HT1080 (cell line): ENCODE measurements around the gene CD3D. TPM values are rescaled to one million over a fixed set of nuclear protein-coding genes. Genes with fewer than 3 reads are reported as not detected.

Experiments used
- DNase-seq: peaks from one replicate; pipeline ENCODE4 v3.0.0-alpha.2; 2015; ENCODE audit warnings: low read depth
- small RNA-seq: library from RNA; depleted of rRNA; stranded (forward); fragments of <200 nt; gene quantifications from one replicate; pipeline ENCODE3, GENCODE V24; 2014
- total RNA-seq: library from RNA; depleted of rRNA; stranded (reverse); fragments of >200 nt; shearing (Covaris generic); gene quantifications from 2 replicates; pipeline ENCODE4 v1.2.3, GENCODE V29; 2014; rRNA removed

Gene CD3D
- total RNA-seq, 1 experiment from 2014 or later, result 1.0 TPM

- DNase-seq, result no peak
Measured at GRCh38 chr11:118304227-118304567, 38.3 kb downstream of the CD3D start.

GRCh38 chr11:118301600-118302195, 40.8 kb downstream of the CD3D start:
- no peak for DNase-seq

GRCh38 chr11:118295815-118296454, 46.6 kb downstream of the CD3D start:
- peak; percentile 42 for DNase-seq

GRCh38 chr11:118295199-118295598, 47.3 kb downstream of the CD3D start:
- no peak for DNase-seq

GRCh38 chr11:118294053-118294452, 48.5 kb downstream of the CD3D start:
- DNase-seq, result no peak

- no peak for DNase-seq
Measured at GRCh38 chr11:118291477-118292135, 50.9 kb downstream of the CD3D start.

- DNase-seq, result peak; percentile 57
Measured at GRCh38 chr11:118290923-118291322, 51.6 kb downstream of the CD3D start.

- DNase-seq, result no peak
Measured at GRCh38 chr11:118289401-118289800, 53.1 kb downstream of the CD3D start.

Small RNA genes lying within 50 kb of the gene (small RNA-seq; reads per million reads assigned to genes)
- not detected for gene AP001582.1

Other genes starting within 250 kb of the CD3D start
- not detected in 2 replicates for gene SCN4B, start 189.9 kb downstream of the CD3D start, total RNA-seq
- gene SCN2B, start 166.1 kb downstream of the CD3D start, total RNA-seq, result 0.03 TPM in 1 of 2 replicates, not detected in the other
- not detected in 2 replicates for gene JAML, start 117.7 kb downstream of the CD3D start, total RNA-seq
- 1.7 and 2.2 TPM in 2 replicates for gene MPZL3, start 90.3 kb downstream of the CD3D start, total RNA-seq
- 2.6 and 5.6 TPM in 2 replicates for gene MPZL2, start 78.4 kb downstream of the CD3D start, total RNA-seq
- gene CD3E, start 38.0 kb downstream of the CD3D start, total RNA-seq, result 0.42 TPM in 1 of 2 replicates, not detected in the other
- gene CD3G, start 1.6 kb upstream of the CD3D start, total RNA-seq, result not detected in 2 replicates
- gene UBE4A, start 16.9 kb upstream of the CD3D start, total RNA-seq, result 37.9 and 45.8 TPM in 2 replicates
- 139 and 211 TPM in 2 replicates for gene ATP5MG, start 58.9 kb upstream of the CD3D start, total RNA-seq
- gene KMT2A, start 93.8 kb upstream of the CD3D start, total RNA-seq, result 24.2 and 24.6 TPM in 2 replicates
- 0.85 and 1.1 TPM in 2 replicates for gene TTC36, start 184.8 kb upstream of the CD3D start, total RNA-seq
- gene TMEM25, start 188.5 kb upstream of the CD3D start, total RNA-seq, result 10.1 and 12.3 TPM in 2 replicates
- 35.6 and 38.5 TPM in 2 replicates for gene IFT46, start 223.2 kb upstream of the CD3D start, total RNA-seq
- gene ARCN1, start 229.7 kb upstream of the CD3D start, total RNA-seq, result 85.4 and 116 TPM in 2 replicates